ENCODE results near the gene NLRP3.

- no peak for TF ChIP-seq YY1 (IDR thresholded peaks at IDR 0.05; ENCODE audit: low read depth)
- TF ChIP-seq REST (IDR thresholded peaks at IDR 0.05; ENCODE audit: low read depth) = no peak
- TF ChIP-seq MAX (IDR thresholded peaks at IDR 0.05) = no peak
- no peak for TF ChIP-seq TAF1 (IDR thresholded peaks at IDR 0.05; ENCODE audit: low read depth)
- no peak for TF ChIP-seq EP300 (IDR thresholded peaks at IDR 0.05; ENCODE audit: borderline replicate concordance)
- TF ChIP-seq RAD21 (IDR thresholded peaks at IDR 0.05; ENCODE audit: low read depth) = no peak
- no peak for TF ChIP-seq TCF12 (IDR thresholded peaks at IDR 0.05; ENCODE audit: low read depth)
Measured at GRCh38 chr1:247453997-247454396, 38.0 kb downstream of the NLRP3 start.

All from Ishikawa (cell line).